Measurements from ENCODE around the gene EHD2. TPM values are rescaled to one million over a fixed set of nuclear protein-coding genes. Genes with fewer than 3 reads are reported as not detected.

Gene EHD2
- total and polyA plus RNA-seq, 2 of the 13 experiments (the other 11 are each of a cell fraction or from before 2014, with no cell fraction given) = 0.09 to 0.28 TPM

DNA sequence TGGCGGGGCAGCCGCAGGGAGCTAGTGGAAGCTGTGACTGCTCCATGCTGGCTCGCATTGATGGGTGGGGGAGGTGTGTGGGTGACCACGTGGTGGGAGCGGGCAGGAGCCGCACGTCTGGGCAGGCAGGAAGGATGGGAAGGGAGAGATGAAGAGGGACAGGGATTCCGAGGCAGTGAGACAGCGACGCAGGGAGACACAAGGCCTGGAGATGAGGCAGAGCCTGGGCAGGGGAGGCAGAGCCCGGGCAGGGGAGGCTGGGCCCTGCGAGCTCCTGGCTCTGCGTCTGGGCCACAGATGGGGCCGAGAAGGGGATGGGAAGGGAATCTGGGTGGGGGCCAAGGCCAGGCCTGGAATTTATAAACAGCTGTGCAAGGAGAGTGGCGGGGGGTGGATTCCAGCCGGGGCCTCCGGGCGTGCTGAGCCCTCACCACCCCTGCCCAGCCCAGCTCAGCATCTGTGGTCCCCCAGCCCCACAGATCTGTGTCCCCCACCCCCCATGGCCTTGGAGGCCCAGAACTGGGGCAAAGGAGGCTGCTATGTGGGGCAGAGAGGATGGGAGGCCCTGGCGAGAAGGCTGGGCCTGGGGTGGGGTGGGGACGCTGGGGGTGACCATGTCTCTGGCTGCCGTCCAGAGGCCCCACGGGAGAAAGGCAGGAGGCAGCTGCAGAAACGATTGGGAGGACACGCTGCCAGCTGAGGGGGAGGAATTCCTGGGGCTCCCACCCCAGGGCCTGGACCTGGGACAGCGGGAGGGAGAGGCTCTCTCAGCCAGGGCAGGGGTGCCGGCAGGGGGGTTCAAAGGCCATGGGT, 6.0 kb downstream of the EHD2 start (continued):
- TF ChIP-seq, protein P1, sequence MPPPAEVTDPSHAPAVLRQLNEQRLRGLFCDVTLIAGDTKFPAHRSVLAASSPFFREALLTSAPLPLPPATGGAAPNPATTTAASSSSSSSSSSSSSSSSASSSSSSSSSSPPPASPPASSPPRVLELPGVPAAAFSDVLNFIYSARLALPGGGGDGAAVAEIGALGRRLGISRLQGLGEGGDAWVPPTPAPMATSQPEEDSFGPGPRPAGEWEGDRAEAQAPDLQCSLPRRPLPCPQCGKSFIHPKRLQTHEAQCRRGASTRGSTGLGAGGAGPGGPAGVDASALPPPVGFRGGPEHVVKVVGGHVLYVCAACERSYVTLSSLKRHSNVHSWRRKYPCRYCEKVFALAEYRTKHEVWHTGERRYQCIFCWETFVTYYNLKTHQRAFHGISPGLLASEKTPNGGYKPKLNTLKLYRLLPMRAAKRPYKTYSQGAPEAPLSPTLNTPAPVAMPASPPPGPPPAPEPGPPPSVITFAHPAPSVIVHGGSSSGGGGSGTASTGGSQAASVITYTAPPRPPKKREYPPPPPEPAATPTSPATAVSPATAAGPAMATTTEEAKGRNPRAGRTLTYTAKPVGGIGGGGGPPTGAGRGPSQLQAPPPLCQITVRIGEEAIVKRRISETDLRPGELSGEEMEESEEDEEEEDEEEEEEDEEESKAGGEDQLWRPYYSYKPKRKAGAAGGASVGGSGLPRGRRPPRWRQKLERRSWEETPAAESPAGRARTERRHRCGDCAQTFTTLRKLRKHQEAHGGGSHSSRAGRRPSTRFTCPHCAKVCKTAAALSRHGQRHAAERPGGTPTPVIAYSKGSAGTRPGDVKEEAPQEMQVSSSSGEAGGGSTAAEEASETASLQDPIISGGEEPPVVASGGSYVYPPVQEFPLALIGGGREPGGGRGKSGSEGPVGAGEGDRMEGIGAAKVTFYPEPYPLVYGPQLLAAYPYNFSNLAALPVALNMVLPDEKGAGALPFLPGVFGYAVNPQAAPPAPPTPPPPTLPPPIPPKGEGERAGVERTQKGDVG (CRISPR knock-in tag; IDR thresholded peaks at IDR 0.05; ENCODE audit: borderline replicate concordance) = 0 out of 2 replicates have a peak, but pooled peaks have one; percentile 44
- TF ChIP-seq, protein P2, sequence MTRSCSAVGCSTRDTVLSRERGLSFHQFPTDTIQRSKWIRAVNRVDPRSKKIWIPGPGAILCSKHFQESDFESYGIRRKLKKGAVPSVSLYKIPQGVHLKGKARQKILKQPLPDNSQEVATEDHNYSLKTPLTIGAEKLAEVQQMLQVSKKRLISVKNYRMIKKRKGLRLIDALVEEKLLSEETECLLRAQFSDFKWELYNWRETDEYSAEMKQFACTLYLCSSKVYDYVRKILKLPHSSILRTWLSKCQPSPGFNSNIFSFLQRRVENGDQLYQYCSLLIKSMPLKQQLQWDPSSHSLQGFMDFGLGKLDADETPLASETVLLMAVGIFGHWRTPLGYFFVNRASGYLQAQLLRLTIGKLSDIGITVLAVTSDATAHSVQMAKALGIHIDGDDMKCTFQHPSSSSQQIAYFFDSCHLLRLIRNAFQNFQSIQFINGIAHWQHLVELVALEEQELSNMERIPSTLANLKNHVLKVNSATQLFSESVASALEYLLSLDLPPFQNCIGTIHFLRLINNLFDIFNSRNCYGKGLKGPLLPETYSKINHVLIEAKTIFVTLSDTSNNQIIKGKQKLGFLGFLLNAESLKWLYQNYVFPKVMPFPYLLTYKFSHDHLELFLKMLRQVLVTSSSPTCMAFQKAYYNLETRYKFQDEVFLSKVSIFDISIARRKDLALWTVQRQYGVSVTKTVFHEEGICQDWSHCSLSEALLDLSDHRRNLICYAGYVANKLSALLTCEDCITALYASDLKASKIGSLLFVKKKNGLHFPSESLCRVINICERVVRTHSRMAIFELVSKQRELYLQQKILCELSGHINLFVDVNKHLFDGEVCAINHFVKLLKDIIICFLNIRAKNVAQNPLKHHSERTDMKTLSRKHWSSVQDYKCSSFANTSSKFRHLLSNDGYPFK (CRISPR knock-in tag; IDR thresholded peaks at IDR 0.05; ENCODE audit: borderline replicate concordance) = 0 out of 2 replicates have a peak, but pooled peaks have one; percentile 15
- TF ChIP-seq, protein P3, sequence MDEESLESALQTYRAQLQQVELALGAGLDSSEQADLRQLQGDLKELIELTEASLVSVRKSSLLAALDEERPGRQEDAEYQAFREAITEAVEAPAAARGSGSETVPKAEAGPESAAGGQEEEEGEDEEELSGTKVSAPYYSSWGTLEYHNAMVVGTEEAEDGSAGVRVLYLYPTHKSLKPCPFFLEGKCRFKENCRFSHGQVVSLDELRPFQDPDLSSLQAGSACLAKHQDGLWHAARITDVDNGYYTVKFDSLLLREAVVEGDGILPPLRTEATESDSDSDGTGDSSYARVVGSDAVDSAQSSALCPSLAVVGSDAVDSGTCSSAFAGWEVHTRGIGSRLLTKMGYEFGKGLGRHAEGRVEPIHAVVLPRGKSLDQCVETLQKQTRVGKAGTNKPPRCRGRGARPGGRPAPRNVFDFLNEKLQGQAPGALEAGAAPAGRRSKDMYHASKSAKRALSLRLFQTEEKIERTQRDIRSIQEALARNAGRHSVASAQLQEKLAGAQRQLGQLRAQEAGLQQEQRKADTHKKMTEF (CRISPR knock-in tag; IDR thresholded peaks at IDR 0.05) = 0 out of 2 replicates have a peak, but pooled peaks have one; percentile 20
- TF ChIP-seq ZNF768 (CRISPR knock-in tag; IDR thresholded peaks at IDR 0.05) (peak; percentile 41; the same call in 1 of the 2 replicates), ZNF232 (CRISPR knock-in tag; IDR thresholded peaks at IDR 0.05; ENCODE audit: borderline replicate concordance) (peak; percentile 13; the same call in 1 of the 2 replicates), ZSCAN25 (CRISPR knock-in tag; IDR thresholded peaks at IDR 0.05) (peak; percentile 70; the same call in 1 of the 2 replicates), BORCS8-MEF2B (CRISPR knock-in tag; IDR thresholded peaks at IDR 0.05) (peak; percentile 22; the same call in 1 of the 2 replicates), HDAC6 (IDR thresholded peaks at IDR 0.05; ENCODE audit: low read depth, low read length) (no peak), ZFX (CRISPR knock-in tag; IDR thresholded peaks at IDR 0.05; ENCODE audit: low read depth) (peak; percentile 90; the same call in 1 of the 2 replicates)
- TF ChIP-seq, protein P4, sequence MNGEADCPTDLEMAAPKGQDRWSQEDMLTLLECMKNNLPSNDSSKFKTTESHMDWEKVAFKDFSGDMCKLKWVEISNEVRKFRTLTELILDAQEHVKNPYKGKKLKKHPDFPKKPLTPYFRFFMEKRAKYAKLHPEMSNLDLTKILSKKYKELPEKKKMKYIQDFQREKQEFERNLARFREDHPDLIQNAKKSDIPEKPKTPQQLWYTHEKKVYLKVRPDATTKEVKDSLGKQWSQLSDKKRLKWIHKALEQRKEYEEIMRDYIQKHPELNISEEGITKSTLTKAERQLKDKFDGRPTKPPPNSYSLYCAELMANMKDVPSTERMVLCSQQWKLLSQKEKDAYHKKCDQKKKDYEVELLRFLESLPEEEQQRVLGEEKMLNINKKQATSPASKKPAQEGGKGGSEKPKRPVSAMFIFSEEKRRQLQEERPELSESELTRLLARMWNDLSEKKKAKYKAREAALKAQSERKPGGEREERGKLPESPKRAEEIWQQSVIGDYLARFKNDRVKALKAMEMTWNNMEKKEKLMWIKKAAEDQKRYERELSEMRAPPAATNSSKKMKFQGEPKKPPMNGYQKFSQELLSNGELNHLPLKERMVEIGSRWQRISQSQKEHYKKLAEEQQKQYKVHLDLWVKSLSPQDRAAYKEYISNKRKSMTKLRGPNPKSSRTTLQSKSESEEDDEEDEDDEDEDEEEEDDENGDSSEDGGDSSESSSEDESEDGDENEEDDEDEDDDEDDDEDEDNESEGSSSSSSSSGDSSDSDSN (CRISPR knock-in tag; IDR thresholded peaks at IDR 0.05) = peak; percentile 66
- TF ChIP-seq, protein P5, sequence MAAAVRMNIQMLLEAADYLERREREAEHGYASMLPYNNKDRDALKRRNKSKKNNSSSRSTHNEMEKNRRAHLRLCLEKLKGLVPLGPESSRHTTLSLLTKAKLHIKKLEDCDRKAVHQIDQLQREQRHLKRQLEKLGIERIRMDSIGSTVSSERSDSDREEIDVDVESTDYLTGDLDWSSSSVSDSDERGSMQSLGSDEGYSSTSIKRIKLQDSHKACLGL (CRISPR knock-in tag; IDR thresholded peaks at IDR 0.05) = peak; percentile 45; the same call in 1 of the 2 replicates
- TF ChIP-seq, protein P6, sequence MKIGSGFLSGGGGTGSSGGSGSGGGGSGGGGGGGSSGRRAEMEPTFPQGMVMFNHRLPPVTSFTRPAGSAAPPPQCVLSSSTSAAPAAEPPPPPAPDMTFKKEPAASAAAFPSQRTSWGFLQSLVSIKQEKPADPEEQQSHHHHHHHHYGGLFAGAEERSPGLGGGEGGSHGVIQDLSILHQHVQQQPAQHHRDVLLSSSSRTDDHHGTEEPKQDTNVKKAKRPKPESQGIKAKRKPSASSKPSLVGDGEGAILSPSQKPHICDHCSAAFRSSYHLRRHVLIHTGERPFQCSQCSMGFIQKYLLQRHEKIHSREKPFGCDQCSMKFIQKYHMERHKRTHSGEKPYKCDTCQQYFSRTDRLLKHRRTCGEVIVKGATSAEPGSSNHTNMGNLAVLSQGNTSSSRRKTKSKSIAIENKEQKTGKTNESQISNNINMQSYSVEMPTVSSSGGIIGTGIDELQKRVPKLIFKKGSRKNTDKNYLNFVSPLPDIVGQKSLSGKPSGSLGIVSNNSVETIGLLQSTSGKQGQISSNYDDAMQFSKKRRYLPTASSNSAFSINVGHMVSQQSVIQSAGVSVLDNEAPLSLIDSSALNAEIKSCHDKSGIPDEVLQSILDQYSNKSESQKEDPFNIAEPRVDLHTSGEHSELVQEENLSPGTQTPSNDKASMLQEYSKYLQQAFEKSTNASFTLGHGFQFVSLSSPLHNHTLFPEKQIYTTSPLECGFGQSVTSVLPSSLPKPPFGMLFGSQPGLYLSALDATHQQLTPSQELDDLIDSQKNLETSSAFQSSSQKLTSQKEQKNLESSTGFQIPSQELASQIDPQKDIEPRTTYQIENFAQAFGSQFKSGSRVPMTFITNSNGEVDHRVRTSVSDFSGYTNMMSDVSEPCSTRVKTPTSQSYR (CRISPR knock-in tag; IDR thresholded peaks at IDR 0.05; ENCODE audit: borderline replicate concordance) = peak; percentile 94

All from HepG2 (cell line).